ENCODE results near the gene IL17RE. TPM values are rescaled to one million over a fixed set of nuclear protein-coding genes. Genes with fewer than 3 reads are reported as not detected.

IL17RE gene
- total and polyA plus RNA-seq, 10 donors = 0.57 to 5.1 (median 1.5) TPM

- Histone ChIP-seq H3K9me3 (no peaks in the 10 kb centered on the region), H3K4me3 (no peak overlapping the region), H3K27ac (no peak overlapping the region), H3K27me3 (replicated peaks in 1 of 7) (peaks cover 0 to 22% (median 0%) of the 10 kb centered on the region in 7 donors), H3K36me3 (no peaks in the 10 kb centered on the region), H3K4me1 (peaks cover 10 to 41% (median 25%) of the 10 kb centered on the region in 6 donors)
- DNase-seq = peak; percentile 21
- intact Hi-C loops (cut with DNase I; ENCODE audit: low total_unique reads) = no loop called here
- WGBS, 5 donors = 59 to 75% (median 67%) methylated on average over 8 of the region's 8 CpGs
- no peak for TF ChIP-seq CTCF (IDR thresholded peaks at IDR 0.05 in 8 of 11, conservative IDR thresholded peaks at IDR 0.05 in 3 of 11)
- no peak for TF ChIP-seq POLR2AphosphoS5 (IDR thresholded peaks at IDR 0.05)
- TF ChIP-seq POLR2A (IDR thresholded peaks at IDR 0.05) = no peak
Measured at GRCh38 chr3:9911863-9912262, 9.2 kb downstream of the IL17RE start.

GRCh38 chr3:9912294-9912935 lies 9.8 kb downstream of the IL17RE start:
- no peak for DNase-seq
- Histone ChIP-seq H3K36me3 (no peaks in the 10 kb centered on the region), H3K4me1 (peaks cover 10 to 46% (median 30%) of the 10 kb centered on the region in 6 donors), H3K9me3 (no peaks in the 10 kb centered on the region), H3K27ac (no peak overlapping the region), H3K27me3 (replicated peaks in 1 of 7) (peaks cover 0 to 22% (median 0%) of the 10 kb centered on the region in 7 donors), H3K4me3 (no peak overlapping the region)
- TF ChIP-seq CTCF (IDR thresholded peaks at IDR 0.05 in 8 of 11, conservative IDR thresholded peaks at IDR 0.05 in 3 of 11) = no peak
- TF ChIP-seq POLR2AphosphoS5 (IDR thresholded peaks at IDR 0.05) = no peak
- no peak for TF ChIP-seq POLR2A (IDR thresholded peaks at IDR 0.05)
- 42 to 67% (median 61%) methylated on average over 7 of the region's 7 CpGs for WGBS, 5 donors
- intact Hi-C loops (cut with DNase I; ENCODE audit: low total_unique reads) = no loop called here

- Histone ChIP-seq H3K36me3 (no peaks in the 10 kb centered on the region), H3K27ac (no peak overlapping the region), H3K27me3 (replicated peaks in 1 of 7) (peaks cover 0 to 22% (median 0%) of the 10 kb centered on the region in 7 donors), H3K4me1 (peaks cover 10 to 58% (median 38%) of the 10 kb centered on the region in 6 donors), H3K9me3 (no peaks in the 10 kb centered on the region), H3K4me3 (no peak overlapping the region)
- WGBS, 5 donors = 79 to 92% (median 87%) methylated on average over 4 to 5 of the region's 5 CpGs
- no peak for TF ChIP-seq CTCF (IDR thresholded peaks at IDR 0.05 in 8 of 11, conservative IDR thresholded peaks at IDR 0.05 in 3 of 11)
- TF ChIP-seq POLR2A (IDR thresholded peaks at IDR 0.05) = no peak
- TF ChIP-seq POLR2AphosphoS5 (IDR thresholded peaks at IDR 0.05) = no peak
- no peak for DNase-seq
- intact Hi-C loops (cut with DNase I; ENCODE audit: low total_unique reads) = no loop called here
Measured at GRCh38 chr3:9913601-9914000, 11.0 kb downstream of the IL17RE start.

DNA sequence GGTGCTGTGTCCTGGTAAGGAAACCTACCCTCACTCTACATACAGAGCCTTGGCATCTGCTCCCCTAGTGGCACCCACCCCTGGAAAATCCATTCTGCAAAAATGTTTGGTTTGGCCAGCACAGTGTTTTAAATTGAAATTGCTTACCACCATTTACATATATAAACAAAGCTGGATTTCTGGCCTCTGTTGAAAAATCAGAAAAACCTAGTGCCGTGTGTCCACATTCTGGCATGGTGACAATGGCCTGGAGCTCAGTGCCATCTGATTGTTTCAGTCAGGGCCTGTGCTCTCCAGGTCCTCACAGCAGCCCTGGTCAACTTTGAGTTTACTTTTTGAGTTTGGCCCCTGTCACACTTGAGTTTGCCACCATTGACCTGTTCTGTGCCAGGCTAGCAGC lies 11.4 kb downstream of the IL17RE start:
- WGBS, 5 donors = 75 to 88% (median 87%) methylated on average over 1 of the region's 1 CpG
- no peaks in the 10 kb centered on the region for H3K9me3 ChIP-seq
- TF ChIP-seq POLR2A (IDR thresholded peaks at IDR 0.05) = no peak
- TF ChIP-seq CTCF (IDR thresholded peaks at IDR 0.05 in 8 of 11, conservative IDR thresholded peaks at IDR 0.05 in 3 of 11) = no peak
- no peak for TF ChIP-seq POLR2AphosphoS5 (IDR thresholded peaks at IDR 0.05)
- DNase-seq = no peak
- H3K4me1 ChIP-seq = peaks cover 10 to 62% (median 38%) of the 10 kb centered on the region in 6 donors
- H3K27ac ChIP-seq = peak overlapping the region in 2 of 8 donors; percentile 79 to 84
- H3K36me3 ChIP-seq = no peaks in the 10 kb centered on the region
- H3K4me3 ChIP-seq = no peak overlapping the region
- intact Hi-C loops (cut with DNase I; ENCODE audit: low total_unique reads) = no loop called here
- H3K27me3 ChIP-seq (replicated peaks in 1 of 7) = peaks cover 0 to 22% (median 0%) of the 10 kb centered on the region in 7 donors
